ENCODE data around the gene ATP6V1B1.
A peak's percentile ranks its signal among the peaks of the same experiment; 100 is the strongest.

ATP6V1B1 gene

GRCh38 chr2:70947556-70948184, 12.0 kb downstream of the ATP6V1B1 start:
- no peak for DNase-seq

GRCh38 chr2:70948337-70949003, 12.8 kb downstream of the ATP6V1B1 start:
- peak; percentile 86 for DNase-seq

GRCh38 chr2:70949086-70949485, 13.4 kb downstream of the ATP6V1B1 start:
- no peak for DNase-seq

GRCh38 chr2:70954886-70955285, 19.2 kb downstream of the ATP6V1B1 start:
- DNase-seq, result no peak

- no peak for DNase-seq
Observed at GRCh38 chr2:70956141-70956540, 20.4 kb downstream of the ATP6V1B1 start.

GRCh38 chr2:70957798-70958197, 22.1 kb downstream of the ATP6V1B1 start:
- no peak for DNase-seq

GRCh38 chr2:70958759-70959158, 23.1 kb downstream of the ATP6V1B1 start:
- no peak for DNase-seq

GRCh38 chr2:70959271-70959761, 23.6 kb downstream of the ATP6V1B1 start:
- no peak for DNase-seq

- DNase-seq, result no peak
Observed at GRCh38 chr2:70959851-70960832, 24.4 kb downstream of the ATP6V1B1 start.

- DNase-seq, result no peak
Observed at GRCh38 chr2:70960833-70961647, 25.3 kb downstream of the ATP6V1B1 start.

- DNase-seq, result no peak
Observed at GRCh38 chr2:70961648-70961994, 25.9 kb downstream of the ATP6V1B1 start.

- no peak for DNase-seq
Observed at GRCh38 chr2:70962211-70962884, 26.6 kb downstream of the ATP6V1B1 start.

- DNase-seq, result no peak
Observed at GRCh38 chr2:70962885-70963878, 27.5 kb downstream of the ATP6V1B1 start.

- no peak for DNase-seq
Observed at GRCh38 chr2:70964133-70964532, 28.4 kb downstream of the ATP6V1B1 start.

- DNase-seq, result peak; percentile 82
Observed at GRCh38 chr2:70964596-70965386, 29.1 kb downstream of the ATP6V1B1 start.

GRCh38 chr2:70965506-70965905, 29.8 kb downstream of the ATP6V1B1 start:
- no peak for DNase-seq

- DNase-seq, result no peak
Observed at GRCh38 chr2:70966681-70967080, 31.0 kb downstream of the ATP6V1B1 start.

GRCh38 chr2:70967189-70967588, 31.5 kb downstream of the ATP6V1B1 start:
- DNase-seq, result no peak

- no peak for DNase-seq
Observed at GRCh38 chr2:70974592-70974991, 38.9 kb downstream of the ATP6V1B1 start.

- no peak for DNase-seq
Observed at GRCh38 chr2:70975237-70975636, 39.5 kb downstream of the ATP6V1B1 start.
